Neural cell (in vitro differentiated cells): ENCODE results near the gene DNM1.

Experiments
- EP300 ChIP-seq: fragments of 450-650 bp; conservative IDR thresholded peaks from 2 replicates; pipeline ENCODE4 v1.6.1; 2014; ENCODE audit warnings: antibody characterized with exemption, mild to moderate bottlenecking, moderate library complexity; ENCODE audit not compliant: poor library complexity, severe bottlenecking
- EZH2 ChIP-seq: fragments of 200-600, 300-800 bp; shearing (Covaris generic), sonication (generic); IDR thresholded peaks from 2 replicates; pipeline ENCODE4 v1.6.1; 2014; ENCODE audit warnings: antibody characterized with exemption, low read length, borderline replicate concordance, mild to moderate bottlenecking; ENCODE audit not compliant: insufficient read depth, poor library complexity, severe bottlenecking
- MXI1 ChIP-seq: fragments of 450-650 bp; conservative IDR thresholded peaks from 2 replicates; pipeline ENCODE4 v1.6.1; 2014; ENCODE audit warnings: antibody characterized with exemption, mild to moderate bottlenecking; ENCODE audit not compliant: poor library complexity, severe bottlenecking
- REST ChIP-seq: IDR thresholded peaks from 2 replicates; pipeline ENCODE4 v1.6.1; 2012; ENCODE audit warnings: borderline replicate concordance
- TF ChIP-seq, protein P1 (sequence below): fragments of 450-650 bp; IDR thresholded peaks from 2 replicates; pipeline ENCODE4 v1.5.1; 2014; ENCODE audit warnings: antibody characterized with exemption, mild to moderate bottlenecking, moderate library complexity; ENCODE audit not compliant: poor library complexity, severe bottlenecking

GRCh38 chr9:128246471-128246870 is 43.3 kb downstream of the DNM1 start:
- TF ChIP-seq, protein P1, sequence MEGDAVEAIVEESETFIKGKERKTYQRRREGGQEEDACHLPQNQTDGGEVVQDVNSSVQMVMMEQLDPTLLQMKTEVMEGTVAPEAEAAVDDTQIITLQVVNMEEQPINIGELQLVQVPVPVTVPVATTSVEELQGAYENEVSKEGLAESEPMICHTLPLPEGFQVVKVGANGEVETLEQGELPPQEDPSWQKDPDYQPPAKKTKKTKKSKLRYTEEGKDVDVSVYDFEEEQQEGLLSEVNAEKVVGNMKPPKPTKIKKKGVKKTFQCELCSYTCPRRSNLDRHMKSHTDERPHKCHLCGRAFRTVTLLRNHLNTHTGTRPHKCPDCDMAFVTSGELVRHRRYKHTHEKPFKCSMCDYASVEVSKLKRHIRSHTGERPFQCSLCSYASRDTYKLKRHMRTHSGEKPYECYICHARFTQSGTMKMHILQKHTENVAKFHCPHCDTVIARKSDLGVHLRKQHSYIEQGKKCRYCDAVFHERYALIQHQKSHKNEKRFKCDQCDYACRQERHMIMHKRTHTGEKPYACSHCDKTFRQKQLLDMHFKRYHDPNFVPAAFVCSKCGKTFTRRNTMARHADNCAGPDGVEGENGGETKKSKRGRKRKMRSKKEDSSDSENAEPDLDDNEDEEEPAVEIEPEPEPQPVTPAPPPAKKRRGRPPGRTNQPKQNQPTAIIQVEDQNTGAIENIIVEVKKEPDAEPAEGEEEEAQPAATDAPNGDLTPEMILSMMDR = no peak
- no peak for TF ChIP-seq EP300
- TF ChIP-seq REST = no peak
- TF ChIP-seq MXI1 = no peak
- TF ChIP-seq EZH2 = no peak
